GM23338 (cell line): ENCODE data around the gene LIMA1.

Experiments
- CREB1 ChIP-seq: fragments of 250-450 bp; sonication (Bioruptor Pico); IDR thresholded peaks from 2 replicates; pipeline ENCODE4 v1.5.0; 2020; ENCODE audit warnings: low read depth, mild to moderate bottlenecking, moderate library complexity
- EZH2 ChIP-seq: fragments of 200-600 bp; sonication (generic); IDR thresholded peaks from one replicate; pipeline ENCODE4 v1.8.0; 2017; ENCODE audit warnings: antibody characterized with exemption, mild to moderate bottlenecking, low read depth; ENCODE audit not compliant: unreplicated experiment
- EZH2phosphoT487 ChIP-seq: fragments of 200-600 bp; sonication (generic); IDR thresholded peaks from one replicate; pipeline ENCODE4 v1.8.1; 2018; ENCODE audit warnings: antibody characterized with exemption; ENCODE audit not compliant: unreplicated experiment
- JUNB ChIP-seq: IDR thresholded peaks from one replicate; pipeline ENCODE4 v1.6.1; 2016; ENCODE audit warnings: antibody characterized with exemption; ENCODE audit not compliant: unreplicated experiment
- POLR2AphosphoS5 ChIP-seq: IDR thresholded peaks from 2 replicates; pipeline ENCODE4 v1.6.1; 2016; ENCODE audit warnings: antibody characterized with exemption, low read depth
- STAT1 ChIP-seq: IDR thresholded peaks from one replicate; pipeline ENCODE4 v1.6.1; 2016; ENCODE audit warnings: antibody characterized with exemption; ENCODE audit not compliant: unreplicated experiment
- ZNF331 ChIP-seq: fragments of 250-450 bp; sonication (Bioruptor Pico); IDR thresholded peaks from 2 replicates; pipeline ENCODE4 v1.5.0; 2020; ENCODE audit warnings: low read depth, mild to moderate bottlenecking, moderate library complexity
- TF ChIP-seq, protein P1 (sequence below), 2 experiments: fragments of 200-600 bp in 1 of 2; sonication (generic) in 1 of 2; conservative IDR thresholded peaks; 2 replicates each; pipeline versions ENCODE4 v1.5.1 to v1.6.1; 2016 to 2017; ENCODE audit warnings: antibody characterized with exemption in 2 of 2, low read depth in 2 of 2, mild to moderate bottlenecking in 2 of 2, moderate library complexity in 1 of 2
- TF ChIP-seq, protein P2 (sequence below): IDR thresholded peaks from one replicate; pipeline ENCODE4 v1.6.1; 2018; ENCODE audit warnings: antibody characterized with exemption; ENCODE audit not compliant: unreplicated experiment

GRCh38 chr12:50211392-50212070 lies 71.8 kb downstream of the LIMA1 start:
- no peak for TF ChIP-seq POLR2AphosphoS5
- TF ChIP-seq, protein P1, sequence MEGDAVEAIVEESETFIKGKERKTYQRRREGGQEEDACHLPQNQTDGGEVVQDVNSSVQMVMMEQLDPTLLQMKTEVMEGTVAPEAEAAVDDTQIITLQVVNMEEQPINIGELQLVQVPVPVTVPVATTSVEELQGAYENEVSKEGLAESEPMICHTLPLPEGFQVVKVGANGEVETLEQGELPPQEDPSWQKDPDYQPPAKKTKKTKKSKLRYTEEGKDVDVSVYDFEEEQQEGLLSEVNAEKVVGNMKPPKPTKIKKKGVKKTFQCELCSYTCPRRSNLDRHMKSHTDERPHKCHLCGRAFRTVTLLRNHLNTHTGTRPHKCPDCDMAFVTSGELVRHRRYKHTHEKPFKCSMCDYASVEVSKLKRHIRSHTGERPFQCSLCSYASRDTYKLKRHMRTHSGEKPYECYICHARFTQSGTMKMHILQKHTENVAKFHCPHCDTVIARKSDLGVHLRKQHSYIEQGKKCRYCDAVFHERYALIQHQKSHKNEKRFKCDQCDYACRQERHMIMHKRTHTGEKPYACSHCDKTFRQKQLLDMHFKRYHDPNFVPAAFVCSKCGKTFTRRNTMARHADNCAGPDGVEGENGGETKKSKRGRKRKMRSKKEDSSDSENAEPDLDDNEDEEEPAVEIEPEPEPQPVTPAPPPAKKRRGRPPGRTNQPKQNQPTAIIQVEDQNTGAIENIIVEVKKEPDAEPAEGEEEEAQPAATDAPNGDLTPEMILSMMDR (conservative IDR thresholded peaks at IDR 0.05; ENCODE audit: low read depth in 2 of 2): no peak
- no peak for TF ChIP-seq ZNF331 (CRISPR knock-in tag)
- TF ChIP-seq EZH2: no peak
- TF ChIP-seq, protein P2, sequence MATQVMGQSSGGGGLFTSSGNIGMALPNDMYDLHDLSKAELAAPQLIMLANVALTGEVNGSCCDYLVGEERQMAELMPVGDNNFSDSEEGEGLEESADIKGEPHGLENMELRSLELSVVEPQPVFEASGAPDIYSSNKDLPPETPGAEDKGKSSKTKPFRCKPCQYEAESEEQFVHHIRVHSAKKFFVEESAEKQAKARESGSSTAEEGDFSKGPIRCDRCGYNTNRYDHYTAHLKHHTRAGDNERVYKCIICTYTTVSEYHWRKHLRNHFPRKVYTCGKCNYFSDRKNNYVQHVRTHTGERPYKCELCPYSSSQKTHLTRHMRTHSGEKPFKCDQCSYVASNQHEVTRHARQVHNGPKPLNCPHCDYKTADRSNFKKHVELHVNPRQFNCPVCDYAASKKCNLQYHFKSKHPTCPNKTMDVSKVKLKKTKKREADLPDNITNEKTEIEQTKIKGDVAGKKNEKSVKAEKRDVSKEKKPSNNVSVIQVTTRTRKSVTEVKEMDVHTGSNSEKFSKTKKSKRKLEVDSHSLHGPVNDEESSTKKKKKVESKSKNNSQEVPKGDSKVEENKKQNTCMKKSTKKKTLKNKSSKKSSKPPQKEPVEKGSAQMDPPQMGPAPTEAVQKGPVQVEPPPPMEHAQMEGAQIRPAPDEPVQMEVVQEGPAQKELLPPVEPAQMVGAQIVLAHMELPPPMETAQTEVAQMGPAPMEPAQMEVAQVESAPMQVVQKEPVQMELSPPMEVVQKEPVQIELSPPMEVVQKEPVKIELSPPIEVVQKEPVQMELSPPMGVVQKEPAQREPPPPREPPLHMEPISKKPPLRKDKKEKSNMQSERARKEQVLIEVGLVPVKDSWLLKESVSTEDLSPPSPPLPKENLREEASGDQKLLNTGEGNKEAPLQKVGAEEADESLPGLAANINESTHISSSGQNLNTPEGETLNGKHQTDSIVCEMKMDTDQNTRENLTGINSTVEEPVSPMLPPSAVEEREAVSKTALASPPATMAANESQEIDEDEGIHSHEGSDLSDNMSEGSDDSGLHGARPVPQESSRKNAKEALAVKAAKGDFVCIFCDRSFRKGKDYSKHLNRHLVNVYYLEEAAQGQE: no peak
- no peak for TF ChIP-seq EZH2phosphoT487
- no peak for TF ChIP-seq STAT1
- no peak for TF ChIP-seq CREB1 (CRISPR knock-in tag)
- TF ChIP-seq JUNB: no peak
